NCI-H1105 (cell line): ENCODE measurements around the gene CD40.
A peak's percentile ranks its signal among the peaks of the same experiment; 100 is the strongest.
"Not testable (repeated sequence)": the region's sequence is repeated elsewhere in the genome, so short reads cannot be mapped to it uniquely, and the experiment has no call there.

Experiments
- DNase-seq: peaks from one replicate; lab custom pipeline; 2025; lab: John Stamatoyannopoulos, UW

The CD40 gene

DNA sequence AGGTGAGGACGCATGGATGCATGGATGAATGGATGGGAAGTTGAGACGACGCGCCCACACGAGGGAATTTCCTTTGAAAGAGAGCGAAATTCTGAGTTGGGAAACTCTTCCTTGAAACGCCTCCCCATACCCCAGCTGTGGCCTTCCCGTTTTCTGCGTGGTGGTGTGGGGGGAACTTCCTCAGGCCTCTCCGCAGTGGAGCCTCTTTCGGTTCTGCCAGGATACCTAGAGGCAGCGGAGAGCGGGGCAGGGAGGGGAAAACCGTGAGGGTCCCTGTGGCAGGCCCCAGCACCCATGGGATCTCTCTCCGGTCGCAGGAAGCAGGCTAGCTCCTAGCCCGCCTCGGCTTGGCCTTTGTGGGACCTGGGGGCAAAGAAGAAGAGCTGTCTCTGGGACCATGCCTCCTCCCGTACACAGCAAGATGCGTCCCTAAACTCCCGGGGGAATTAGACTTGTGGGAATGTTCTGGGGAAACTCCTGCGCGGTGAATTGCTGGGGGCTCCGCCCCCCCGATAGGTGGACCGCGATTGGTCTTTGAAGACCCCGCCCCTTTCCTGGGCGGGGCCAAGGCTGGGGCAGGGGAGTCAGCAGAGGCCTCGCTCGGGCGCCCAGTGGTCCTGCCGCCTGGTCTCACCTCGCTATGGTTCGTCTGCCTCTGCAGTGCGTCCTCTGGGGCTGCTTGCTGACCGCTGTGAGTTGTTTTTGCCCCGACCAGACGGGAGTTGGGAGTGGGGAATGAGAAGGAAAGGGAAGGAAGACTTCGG, at the start of gene CD40:
CD40 (plus strand) TSS at position 611 of the 764 bp plus-strand sequence; CDS start at position 641, 30 bp downstream.
- no peak for DNase-seq

GRCh38 chr20:46070215-46070900, 47.8 kb upstream of the CD40 start:
- DNase-seq, result no peak

GRCh38 chr20:46071573-46071972, 46.5 kb upstream of the CD40 start:
- DNase-seq, result no peak

DNA sequence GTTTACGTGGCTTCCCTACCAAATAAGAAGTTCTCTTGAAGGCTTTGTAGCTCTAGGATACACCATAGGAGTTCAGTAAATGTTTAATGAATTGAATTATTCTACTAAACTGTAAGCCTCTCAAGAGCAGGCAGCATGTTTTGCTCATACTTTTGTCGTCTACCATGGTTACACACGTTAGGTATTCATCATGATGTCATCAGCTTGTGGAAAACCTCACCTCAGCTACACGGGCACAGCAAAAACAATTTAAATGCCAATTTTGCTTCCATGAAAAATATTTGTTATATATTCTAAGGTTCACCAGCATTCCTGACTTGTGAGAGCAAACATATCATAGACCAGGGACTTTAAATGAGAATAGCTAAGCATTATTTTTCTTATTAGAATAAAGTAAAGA, 45.1 kb upstream of the CD40 start:
- DNase-seq, result no peak

- DNase-seq, result no peak
Observed at GRCh38 chr20:46073443-46073842, 44.7 kb upstream of the CD40 start.

GRCh38 chr20:46074006-46074405, 44.1 kb upstream of the CD40 start:
- no peak for DNase-seq

- DNase-seq, result no peak
Observed at GRCh38 chr20:46076806-46077205, 41.3 kb upstream of the CD40 start.

- no peak for DNase-seq
Observed at GRCh38 chr20:46077642-46078305, 40.3 kb upstream of the CD40 start.

GRCh38 chr20:46078954-46079353, 39.2 kb upstream of the CD40 start:
- DNase-seq, result no peak

GRCh38 chr20:46081074-46081473, 37.0 kb upstream of the CD40 start:
- no peak for DNase-seq

- DNase-seq, result no peak
Observed at GRCh38 chr20:46083101-46083500, 35.0 kb upstream of the CD40 start.

DNA sequence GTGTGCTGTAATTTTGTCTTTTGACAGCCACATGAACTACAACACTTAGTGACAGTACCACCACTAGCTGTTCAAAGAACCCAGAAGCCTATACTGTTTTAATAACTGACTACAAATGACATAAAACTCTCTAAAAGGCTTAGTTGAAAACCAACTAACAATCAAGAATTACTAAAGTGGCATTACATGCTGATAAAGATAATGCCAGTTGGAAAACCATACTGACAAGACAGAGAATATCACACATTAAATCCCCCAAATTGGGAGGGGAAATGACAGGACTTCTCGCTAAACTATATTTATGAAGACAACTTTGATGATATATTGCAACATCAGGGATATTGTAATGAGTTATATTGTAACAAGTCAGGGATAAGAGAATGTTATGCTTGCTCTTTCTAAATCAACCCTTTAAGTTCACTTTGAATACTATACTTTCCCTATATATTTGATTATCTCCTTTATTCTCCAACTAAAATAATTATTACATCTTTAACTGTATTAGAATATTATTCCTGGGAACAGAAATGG, 34.5 kb upstream of the CD40 start:
- DNase-seq, result no peak

DNA sequence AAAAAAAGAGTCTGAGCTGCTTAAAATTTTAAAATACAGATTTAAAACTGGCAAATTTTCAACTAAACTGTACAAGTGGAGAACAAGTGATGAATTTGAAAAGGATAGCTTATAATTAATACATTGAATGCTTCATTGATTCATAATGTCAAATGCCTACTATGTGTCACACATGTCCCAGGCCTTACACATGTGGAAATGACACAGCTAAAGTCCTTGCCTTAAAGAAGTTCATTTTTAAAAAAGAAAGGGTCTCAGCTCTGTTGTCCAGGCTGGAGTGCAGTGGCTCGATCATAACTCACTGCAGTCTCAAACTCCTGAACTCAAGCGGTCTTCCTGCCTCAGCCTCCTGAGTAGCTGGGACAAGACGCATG, 33.3 kb upstream of the CD40 start:
- DNase-seq, result no peak

DNA sequence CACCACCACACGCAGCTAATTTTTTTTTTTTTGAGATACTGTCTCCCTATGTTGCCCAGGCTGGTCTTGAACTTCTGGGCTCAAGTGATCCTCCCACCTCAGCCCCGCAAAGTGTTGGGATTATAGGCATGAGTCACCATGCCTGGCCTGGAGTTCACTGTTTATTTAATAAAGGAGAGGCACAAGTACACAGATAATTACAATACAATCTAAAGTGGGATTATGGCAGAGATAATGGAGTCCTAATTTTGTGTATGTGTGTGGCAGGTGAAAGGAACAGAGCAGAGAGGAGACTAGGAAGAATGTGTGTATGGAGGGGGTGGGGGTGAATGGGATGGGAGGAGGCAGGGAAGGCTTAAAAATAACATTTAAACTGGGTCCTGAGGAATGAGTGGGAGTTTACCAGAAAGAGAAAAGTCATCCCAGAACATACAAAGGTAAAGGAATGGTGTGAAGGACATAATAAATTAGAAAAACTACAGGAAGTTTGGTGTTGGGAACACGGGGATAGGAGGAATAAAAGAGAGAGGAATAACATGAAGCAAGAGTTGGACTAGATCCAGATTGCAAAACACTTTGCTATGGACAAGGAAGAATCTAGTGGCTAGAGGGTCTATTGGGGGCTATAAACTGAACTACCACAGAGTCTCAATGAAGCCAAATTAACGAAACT, 32.8 kb upstream of the CD40 start:
- peak; percentile 62 for DNase-seq

DNA sequence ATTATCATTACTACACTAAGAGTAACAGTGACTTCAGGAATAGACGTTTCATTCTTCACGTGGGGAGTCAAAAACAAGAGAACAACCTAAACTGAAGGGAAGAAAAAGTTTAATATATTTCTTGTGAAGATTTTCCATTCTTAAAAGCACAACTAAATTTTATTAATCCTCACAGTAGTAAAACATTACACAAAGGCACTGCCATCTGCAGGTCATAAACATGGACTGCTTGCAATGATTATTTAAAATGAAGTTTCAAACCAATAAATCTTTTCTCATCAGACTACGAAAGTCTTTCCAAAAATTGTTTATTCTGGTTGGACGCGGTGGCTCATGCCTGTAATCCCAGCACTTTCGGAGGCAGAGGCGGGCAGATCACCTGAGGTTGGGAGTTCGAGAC, 31.0 kb upstream of the CD40 start:
- DNase-seq, result no peak

DNA sequence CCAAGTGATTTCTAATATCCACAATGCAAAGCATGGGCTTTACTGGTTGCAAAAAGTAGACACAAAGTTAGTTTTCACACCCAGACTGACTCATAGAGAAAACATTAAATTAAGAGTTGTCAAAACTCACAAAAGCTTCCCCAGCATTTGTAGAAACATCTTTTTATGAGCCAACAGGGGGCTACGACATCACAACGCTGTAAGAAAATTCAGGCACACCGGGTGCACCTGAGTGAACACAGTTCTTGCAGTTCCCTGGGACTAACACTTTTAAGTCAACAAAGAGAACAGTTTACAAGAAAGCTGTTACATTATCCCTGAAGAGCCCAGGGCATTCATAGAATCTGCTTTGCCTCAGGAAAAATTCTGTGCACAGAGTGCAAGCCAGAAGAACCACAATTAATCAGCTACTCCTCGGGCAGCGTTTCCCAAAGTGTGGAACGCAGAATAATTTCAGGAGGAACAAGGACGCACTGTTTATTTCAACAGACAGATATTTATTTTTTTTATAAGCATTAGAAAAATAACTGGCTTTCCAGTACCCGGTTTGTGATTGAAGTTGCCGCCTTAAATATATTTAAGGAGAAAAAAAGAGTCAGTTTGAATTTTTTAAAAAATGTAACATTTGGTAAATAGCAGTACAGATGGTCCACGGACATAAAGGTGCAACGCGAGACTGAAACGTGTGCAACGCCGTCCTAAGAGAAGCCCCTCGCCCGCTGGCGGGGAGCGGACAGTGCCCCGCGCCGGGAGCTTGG, 29.5 kb upstream of the CD40 start:
- DNase-seq, result no peak

DNA sequence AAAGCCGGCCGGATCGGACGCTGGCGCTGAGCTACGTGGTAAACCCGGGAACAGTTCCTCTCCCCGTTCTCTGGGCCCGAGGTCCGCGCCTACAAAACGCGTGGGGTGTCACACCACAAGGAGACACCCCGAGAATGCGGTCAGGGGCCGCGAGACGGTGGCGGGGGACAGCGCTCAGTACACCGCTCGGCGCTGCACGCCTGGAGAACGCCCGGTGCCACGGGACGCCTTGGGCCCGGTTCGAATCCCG, 29.0 kb upstream of the CD40 start:
- DNase-seq, result no peak

- peak; percentile 97 for DNase-seq
Observed at GRCh38 chr20:46089417-46090388, 28.4 kb upstream of the CD40 start, which contains the start of gene NCOA5. TSS of gene NCOA5 (minus strand) at chr20:46089962. CDS start at chr20:46079424, 10,538 bp downstream.

- DNase-seq, result not testable (repeated sequence)
Observed at GRCh38 chr20:46091622-46092535, 26.2 kb upstream of the CD40 start.
